HEK293 (cell line): Measurements from ENCODE around the gene RARRES2.

ENCODE experiments used
- KLF10 ChIP-seq: fragments of 450-650 bp; IDR thresholded peaks from 2 replicates; pipeline ENCODE4 v1.5.1; 2018; ENCODE audit warnings: missing biosample characterization, mild to moderate bottlenecking, missing genetic modification characterization
- SETDB1 ChIP-seq: IDR thresholded peaks from one replicate; pipeline ENCODE4 v1.6.1; 2017; ENCODE audit warnings: mild to moderate bottlenecking, low read length, moderate library complexity, mixed read lengths; ENCODE audit not compliant: insufficient read length
- TCF7L2 ChIP-seq: IDR thresholded peaks from 2 replicates; pipeline ENCODE4 v1.6.1; 2011; ENCODE audit warnings: low read depth, mild to moderate bottlenecking, inconsistent platforms, low read length, moderate library complexity, borderline replicate concordance
- YY1 ChIP-seq: fragments of 450-650 bp; formaldehyde crosslinking; IDR thresholded peaks from 2 replicates; pipeline ENCODE4 v1.5.1; 2018; ENCODE audit warnings: missing biosample characterization, missing genetic modification characterization
- ZNF138 ChIP-seq: fragments of 450-650 bp; formaldehyde crosslinking; IDR thresholded peaks from 2 replicates; pipeline ENCODE4 v1.5.1; 2016; ENCODE audit warnings: missing biosample characterization, missing genetic modification characterization, borderline replicate concordance
- ZNF24 ChIP-seq: fragments of 450-650 bp; formaldehyde crosslinking; IDR thresholded peaks from 2 replicates; pipeline ENCODE4 v1.5.1; 2016; ENCODE audit warnings: missing biosample characterization, missing genetic modification characterization
- ZNF248 ChIP-seq: fragments of 450-650 bp; formaldehyde crosslinking; IDR thresholded peaks from 2 replicates; pipeline ENCODE4 v1.5.1; 2017; ENCODE audit warnings: missing biosample characterization, missing genetic modification characterization
- ZNF660 ChIP-seq: fragments of 450-650 bp; IDR thresholded peaks from 2 replicates; pipeline ENCODE4 v1.5.1; 2018; ENCODE audit warnings: missing biosample characterization, mild to moderate bottlenecking, missing genetic modification characterization
- ZNF830 ChIP-seq: fragments of 450-650 bp; IDR thresholded peaks from 2 replicates; pipeline ENCODE4 v1.5.0; 2018; ENCODE audit warnings: missing biosample characterization, missing genetic modification characterization, low read depth, mild to moderate bottlenecking, moderate library complexity
- TF ChIP-seq, protein P1 (sequence below): fragments of 450-650 bp; formaldehyde crosslinking; IDR thresholded peaks from 2 replicates; pipeline ENCODE4 v1.5.1; 2016; ENCODE audit warnings: missing biosample characterization, missing genetic modification characterization
- TF ChIP-seq, protein P2 (sequence below): fragments of 450-650 bp; formaldehyde crosslinking; IDR thresholded peaks from 2 replicates; pipeline ENCODE4 v1.5.1; 2016; ENCODE audit warnings: missing biosample characterization, missing genetic modification characterization

DNA sequence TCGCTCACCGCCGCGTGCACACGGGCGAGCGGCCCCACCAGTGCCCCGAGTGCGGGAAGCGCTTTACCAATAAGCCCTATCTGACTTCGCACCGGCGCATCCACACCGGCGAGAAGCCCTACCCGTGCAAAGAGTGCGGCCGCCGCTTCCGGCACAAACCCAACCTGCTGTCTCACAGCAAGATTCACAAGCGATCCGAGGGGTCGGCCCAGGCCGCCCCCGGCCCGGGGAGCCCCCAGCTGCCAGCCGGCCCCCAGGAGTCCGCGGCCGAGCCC is 30.5 kb upstream of the RARRES2 start:
- TF ChIP-seq, protein P1, sequence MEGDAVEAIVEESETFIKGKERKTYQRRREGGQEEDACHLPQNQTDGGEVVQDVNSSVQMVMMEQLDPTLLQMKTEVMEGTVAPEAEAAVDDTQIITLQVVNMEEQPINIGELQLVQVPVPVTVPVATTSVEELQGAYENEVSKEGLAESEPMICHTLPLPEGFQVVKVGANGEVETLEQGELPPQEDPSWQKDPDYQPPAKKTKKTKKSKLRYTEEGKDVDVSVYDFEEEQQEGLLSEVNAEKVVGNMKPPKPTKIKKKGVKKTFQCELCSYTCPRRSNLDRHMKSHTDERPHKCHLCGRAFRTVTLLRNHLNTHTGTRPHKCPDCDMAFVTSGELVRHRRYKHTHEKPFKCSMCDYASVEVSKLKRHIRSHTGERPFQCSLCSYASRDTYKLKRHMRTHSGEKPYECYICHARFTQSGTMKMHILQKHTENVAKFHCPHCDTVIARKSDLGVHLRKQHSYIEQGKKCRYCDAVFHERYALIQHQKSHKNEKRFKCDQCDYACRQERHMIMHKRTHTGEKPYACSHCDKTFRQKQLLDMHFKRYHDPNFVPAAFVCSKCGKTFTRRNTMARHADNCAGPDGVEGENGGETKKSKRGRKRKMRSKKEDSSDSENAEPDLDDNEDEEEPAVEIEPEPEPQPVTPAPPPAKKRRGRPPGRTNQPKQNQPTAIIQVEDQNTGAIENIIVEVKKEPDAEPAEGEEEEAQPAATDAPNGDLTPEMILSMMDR = no peak
- TF ChIP-seq ZNF138 (tag by site-specific recombination) = no peak
- TF ChIP-seq KLF10 = no peak
- TF ChIP-seq ZNF830 = no peak
- no peak for TF ChIP-seq ZNF660 (tag by site-specific recombination)
- TF ChIP-seq YY1 (tag by site-specific recombination) = no peak
- no peak for TF ChIP-seq ZNF248 (tag by site-specific recombination)
- TF ChIP-seq SETDB1 = no peak
- no peak for TF ChIP-seq TCF7L2
- TF ChIP-seq ZNF24 (tag by site-specific recombination) = no peak
- TF ChIP-seq, protein P2, sequence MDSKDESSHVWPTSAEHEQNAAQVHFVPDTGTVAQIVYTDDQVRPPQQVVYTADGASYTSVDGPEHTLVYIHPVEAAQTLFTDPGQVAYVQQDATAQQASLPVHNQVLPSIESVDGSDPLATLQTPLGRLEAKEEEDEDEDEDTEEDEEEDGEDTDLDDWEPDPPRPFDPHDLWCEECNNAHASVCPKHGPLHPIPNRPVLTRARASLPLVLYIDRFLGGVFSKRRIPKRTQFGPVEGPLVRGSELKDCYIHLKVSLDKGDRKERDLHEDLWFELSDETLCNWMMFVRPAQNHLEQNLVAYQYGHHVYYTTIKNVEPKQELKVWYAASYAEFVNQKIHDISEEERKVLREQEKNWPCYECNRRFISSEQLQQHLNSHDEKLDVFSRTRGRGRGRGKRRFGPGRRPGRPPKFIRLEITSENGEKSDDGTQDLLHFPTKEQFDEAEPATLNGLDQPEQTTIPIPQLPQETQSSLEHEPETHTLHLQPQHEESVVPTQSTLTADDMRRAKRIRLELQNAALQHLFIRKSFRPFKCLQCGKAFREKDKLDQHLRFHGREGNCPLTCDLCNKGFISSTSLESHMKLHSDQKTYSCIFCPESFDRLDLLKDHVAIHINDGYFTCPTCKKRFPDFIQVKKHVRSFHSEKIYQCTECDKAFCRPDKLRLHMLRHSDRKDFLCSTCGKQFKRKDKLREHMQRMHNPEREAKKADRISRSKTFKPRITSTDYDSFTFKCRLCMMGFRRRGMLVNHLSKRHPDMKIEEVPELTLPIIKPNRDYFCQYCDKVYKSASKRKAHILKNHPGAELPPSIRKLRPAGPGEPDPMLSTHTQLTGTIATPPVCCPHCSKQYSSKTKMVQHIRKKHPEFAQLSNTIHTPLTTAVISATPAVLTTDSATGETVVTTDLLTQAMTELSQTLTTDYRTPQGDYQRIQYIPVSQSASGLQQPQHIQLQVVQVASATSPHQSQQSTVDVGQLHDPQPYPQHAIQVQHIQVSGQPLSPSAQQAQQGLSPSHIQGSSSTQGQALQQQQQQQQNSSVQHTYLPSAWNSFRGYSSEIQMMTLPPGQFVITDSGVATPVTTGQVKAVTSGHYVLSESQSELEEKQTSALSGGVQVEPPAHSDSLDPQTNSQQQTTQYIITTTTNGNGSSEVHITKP = no peak
